ENCODE data around the gene ARMC12. TPM values are rescaled to one million over a fixed set of nuclear protein-coding genes. Genes with fewer than 3 reads are reported as not detected.
A peak's percentile ranks its signal among the peaks of the same experiment; 100 is the strongest.
"Not testable (repeated sequence)": the region's sequence is repeated elsewhere in the genome, so short reads cannot be mapped to it uniquely, and the experiment has no call there.

Gene ARMC12, protein sequence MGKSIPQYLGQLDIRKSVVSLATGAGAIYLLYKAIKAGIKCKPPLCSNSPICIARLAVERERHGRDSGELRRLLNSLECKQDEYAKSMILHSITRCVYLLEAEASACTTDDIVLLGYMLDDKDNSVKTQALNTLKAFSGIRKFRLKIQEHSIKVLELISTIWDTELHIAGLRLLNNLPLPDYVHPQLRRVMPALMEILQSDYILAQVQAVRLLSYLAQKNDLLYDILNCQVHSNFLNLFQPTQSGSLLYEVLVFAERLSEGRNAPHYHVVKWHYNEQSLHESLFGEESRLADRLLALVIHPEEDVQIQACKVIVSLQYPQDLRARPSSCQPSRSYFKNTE
- 0.13 and 0.53 TPM in 2 replicates for total RNA-seq

DNA sequence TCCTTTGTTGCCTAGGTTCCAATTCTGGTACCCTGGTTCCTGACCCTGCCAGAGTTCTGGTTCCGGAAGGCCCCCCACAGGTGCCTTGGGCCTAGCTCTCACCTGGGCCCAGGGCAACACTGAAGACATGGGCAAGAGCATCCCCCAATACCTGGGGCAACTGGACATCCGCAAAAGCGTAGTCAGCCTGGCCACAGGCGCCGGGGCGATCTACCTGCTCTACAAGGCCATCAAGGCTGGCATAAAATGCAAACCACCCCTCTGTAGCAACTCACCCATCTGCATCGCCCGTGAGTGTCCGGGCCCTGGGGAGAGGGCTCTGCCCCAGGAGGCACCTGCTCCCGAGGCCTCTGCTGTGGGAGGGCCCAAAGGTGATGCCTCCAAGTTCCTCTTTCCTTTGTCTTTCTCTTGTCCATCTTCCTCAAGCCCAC lies at the start of gene ARMC12:
Gene ARMC12, plus strand, starts transcription at position 51 of the 431 bp plus-strand sequence. Its CDS starts 77 bp downstream, at position 128.
- no peak for DNase-seq (ENCODE audit: low read depth)
- Histone ChIP-seq H3K36me3 (ENCODE audit: control insufficient read depth, insufficient read depth, low read length) (no peaks in the 10 kb centered on the region), H3K4me3 (ENCODE audit: low read depth, low read length) (no peak within 1 kb of the TSS), H3K27me3 (ENCODE audit: control insufficient read depth, insufficient read depth, low read length) (no peaks in the 10 kb centered on the region)
- TF ChIP-seq, protein P1, sequence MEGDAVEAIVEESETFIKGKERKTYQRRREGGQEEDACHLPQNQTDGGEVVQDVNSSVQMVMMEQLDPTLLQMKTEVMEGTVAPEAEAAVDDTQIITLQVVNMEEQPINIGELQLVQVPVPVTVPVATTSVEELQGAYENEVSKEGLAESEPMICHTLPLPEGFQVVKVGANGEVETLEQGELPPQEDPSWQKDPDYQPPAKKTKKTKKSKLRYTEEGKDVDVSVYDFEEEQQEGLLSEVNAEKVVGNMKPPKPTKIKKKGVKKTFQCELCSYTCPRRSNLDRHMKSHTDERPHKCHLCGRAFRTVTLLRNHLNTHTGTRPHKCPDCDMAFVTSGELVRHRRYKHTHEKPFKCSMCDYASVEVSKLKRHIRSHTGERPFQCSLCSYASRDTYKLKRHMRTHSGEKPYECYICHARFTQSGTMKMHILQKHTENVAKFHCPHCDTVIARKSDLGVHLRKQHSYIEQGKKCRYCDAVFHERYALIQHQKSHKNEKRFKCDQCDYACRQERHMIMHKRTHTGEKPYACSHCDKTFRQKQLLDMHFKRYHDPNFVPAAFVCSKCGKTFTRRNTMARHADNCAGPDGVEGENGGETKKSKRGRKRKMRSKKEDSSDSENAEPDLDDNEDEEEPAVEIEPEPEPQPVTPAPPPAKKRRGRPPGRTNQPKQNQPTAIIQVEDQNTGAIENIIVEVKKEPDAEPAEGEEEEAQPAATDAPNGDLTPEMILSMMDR (IDR thresholded peaks at IDR 0.05; ENCODE audit: insufficient read depth, low read length, severe bottlenecking) = no peak
- FAIRE-seq = no peak

DNA sequence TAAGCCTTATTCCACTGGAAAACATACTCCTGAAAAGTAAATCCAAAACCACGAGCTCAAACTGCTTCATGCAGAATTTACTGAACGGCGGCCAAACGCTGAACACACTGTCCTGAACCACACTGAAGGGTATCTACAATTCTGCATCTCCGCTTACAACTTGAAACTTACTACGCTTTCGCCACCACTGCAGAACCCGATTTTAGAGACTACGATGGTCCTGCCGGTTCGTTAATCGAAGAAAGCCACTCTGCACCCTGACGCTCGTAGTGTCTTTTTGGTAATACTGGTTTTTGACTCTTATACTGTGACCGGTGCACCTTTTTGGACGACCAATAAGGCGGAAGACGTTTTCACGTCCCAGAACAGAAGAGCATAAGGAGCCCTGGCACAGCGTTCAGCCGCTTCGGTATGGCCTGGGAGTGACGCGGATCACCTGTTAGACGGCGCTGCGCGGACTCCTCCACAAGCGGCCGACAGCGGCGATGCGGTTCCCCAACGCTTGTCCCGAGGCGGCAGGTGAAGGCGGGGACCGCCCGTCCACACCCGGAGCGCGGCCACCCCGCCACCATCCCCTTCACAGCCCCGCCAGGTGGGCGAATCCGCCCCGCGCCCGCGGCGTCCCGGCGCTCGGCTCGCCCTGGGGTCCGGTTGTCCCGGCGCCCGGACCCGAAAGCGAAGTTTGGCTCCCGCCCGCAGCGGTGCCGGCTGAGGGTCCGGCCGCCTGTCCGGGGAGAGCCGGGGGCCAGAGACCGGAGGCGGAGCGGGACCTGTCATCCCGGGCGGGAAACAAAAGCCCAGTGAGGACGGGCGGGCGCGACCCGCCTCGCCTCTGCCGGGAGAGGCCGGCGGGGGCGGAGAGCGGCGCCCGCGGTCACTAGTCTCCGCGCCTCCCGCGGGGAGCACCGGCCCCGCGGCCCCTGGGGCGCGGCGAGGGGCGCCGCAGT lies 48.9 kb upstream of the ARMC12 start:
- DNase-seq (ENCODE audit: low read depth) (no peak), FAIRE-seq (no peak)
- TF ChIP-seq, protein P1 (IDR thresholded peaks at IDR 0.05; ENCODE audit: insufficient read depth, low read length, severe bottlenecking) = no peak

GRCh38 chr6:35688605-35689322 lies 48.1 kb upstream of the ARMC12 start, which contains the start of gene FKBP5:
Gene FKBP5, minus strand, starts transcription at chr6:35688915. Its CDS starts 46,091 bp downstream, at chr6:35642824.
- no peak for FAIRE-seq
- TF ChIP-seq, protein P1 (IDR thresholded peaks at IDR 0.05; ENCODE audit: insufficient read depth, low read length, severe bottlenecking) = no peak
- Histone ChIP-seq H3K4me3 (ENCODE audit: low read depth, low read length) (peak within 1 kb of the TSS; percentile 75), H3K36me3 (ENCODE audit: control insufficient read depth, insufficient read depth, low read length) (peaks cover 1% of the 10 kb centered on the region), H3K27me3 (ENCODE audit: control insufficient read depth, insufficient read depth, low read length) (no peaks in the 10 kb centered on the region)
- DNase-seq (ENCODE audit: low read depth) = peak; percentile 64

More for the DNA sequence above, 48.9 kb upstream of the ARMC12 start:
- no peaks in the 10 kb centered on the region for H3K27me3 ChIP-seq (ENCODE audit: control insufficient read depth, insufficient read depth, low read length)
- H3K36me3 ChIP-seq (ENCODE audit: control insufficient read depth, insufficient read depth, low read length) = peaks cover 1% of the 10 kb centered on the region
- H3K4me3 ChIP-seq (ENCODE audit: low read depth, low read length) = peak overlapping the region; percentile 75

DNA sequence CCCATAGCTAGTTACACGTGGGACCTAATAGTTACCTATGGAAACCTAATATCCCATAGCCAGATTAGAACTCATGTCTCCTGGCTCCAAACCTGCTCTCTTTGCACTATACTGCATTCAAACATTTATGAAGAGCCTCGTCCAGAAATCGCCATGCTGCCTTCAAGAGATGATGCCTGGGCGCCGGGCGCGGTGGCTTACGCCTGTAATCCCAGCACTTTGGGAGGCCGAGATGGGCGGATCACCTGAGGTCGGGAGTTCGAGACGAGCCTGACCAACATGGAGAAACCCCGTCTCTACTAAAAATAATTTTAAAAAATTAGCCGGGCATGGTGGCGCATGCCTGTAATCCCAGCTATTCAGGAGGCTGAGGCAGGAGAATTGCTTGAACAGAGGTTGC lies 46.8 kb upstream of the ARMC12 start:
- not testable (repeated sequence) for FAIRE-seq; H3K4me3 ChIP-seq (ENCODE audit: low read depth, low read length); H3K27me3 ChIP-seq (ENCODE audit: control insufficient read depth, insufficient read depth, low read length); H3K36me3 ChIP-seq (ENCODE audit: control insufficient read depth, insufficient read depth, low read length); DNase-seq (ENCODE audit: low read depth)

- TF ChIP-seq, protein P1 (IDR thresholded peaks at IDR 0.05; ENCODE audit: insufficient read depth, low read length, severe bottlenecking) = no peak
- Histone ChIP-seq H3K36me3 (ENCODE audit: control insufficient read depth, insufficient read depth, low read length) (no peaks in the 10 kb centered on the region), H3K4me3 (ENCODE audit: low read depth, low read length) (no peak overlapping the region), H3K27me3 (ENCODE audit: control insufficient read depth, insufficient read depth, low read length) (no peaks in the 10 kb centered on the region)
- DNase-seq (ENCODE audit: low read depth) (no peak), FAIRE-seq (no peak)
These were observed 46.3 kb upstream of the ARMC12 start for GRCh38 chr6:35690484-35690883.
